Epithelial cell of prostate (primary cell): ENCODE measurements around the gene TF.

Source experiments
- DNase-seq: peaks from one replicate; pipeline ENCODE4 v3.0.0-alpha.2; 2011; ENCODE audit warnings: low read depth, low spot score
- H3K27ac ChIP-seq: fragments of 450-650 bp; 2 replicates; pipeline ENCODE4 v1.5.1; 2017; ENCODE audit warnings: mild to moderate bottlenecking

TF gene

GRCh38 chr3:133833267-133833666 is 87.1 kb downstream of the TF start:
- no peak for DNase-seq
- no peak overlapping the region for H3K27ac ChIP-seq

DNA sequence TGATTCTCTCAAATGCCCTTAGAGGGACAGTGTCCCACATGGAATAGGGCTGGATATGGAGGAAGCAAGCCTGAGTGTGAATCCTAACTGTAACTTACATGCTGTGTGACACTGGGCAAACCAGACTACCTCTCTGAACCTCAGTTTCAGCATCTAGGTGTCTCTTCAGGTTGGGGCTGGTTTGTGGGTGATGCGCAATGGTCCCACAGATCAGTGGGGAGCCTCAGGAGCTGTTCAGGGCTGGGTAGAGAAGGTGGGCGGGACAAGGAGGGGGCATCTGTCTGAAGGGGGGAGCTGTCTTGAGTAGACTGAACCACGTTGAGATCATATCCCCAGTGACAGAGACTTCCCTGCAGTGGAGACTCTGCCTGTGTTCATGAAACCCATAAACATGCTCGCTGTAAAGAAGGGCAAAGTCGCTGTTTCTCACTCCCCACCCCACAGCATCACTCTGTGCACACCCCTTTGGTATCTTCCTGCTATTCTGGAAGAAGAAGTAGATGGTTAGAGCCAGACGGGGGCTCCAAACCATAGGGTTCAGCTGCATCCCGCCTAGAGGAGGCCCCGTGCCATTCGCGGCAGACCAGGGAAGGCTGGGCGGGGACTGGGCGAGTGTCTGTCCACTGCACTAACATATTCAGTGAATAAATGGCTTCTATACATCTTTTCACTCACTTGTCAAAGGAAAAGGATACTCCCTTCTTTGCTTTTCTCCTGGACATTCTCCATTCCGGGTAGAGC is 87.9 kb downstream of the TF start:
- DNase-seq = no peak
- H3K27ac ChIP-seq = no peak overlapping the region

GRCh38 chr3:133834621-133835417 is 88.6 kb downstream of the TF start:
- no peak overlapping the region for H3K27ac ChIP-seq
- no peak for DNase-seq

DNA sequence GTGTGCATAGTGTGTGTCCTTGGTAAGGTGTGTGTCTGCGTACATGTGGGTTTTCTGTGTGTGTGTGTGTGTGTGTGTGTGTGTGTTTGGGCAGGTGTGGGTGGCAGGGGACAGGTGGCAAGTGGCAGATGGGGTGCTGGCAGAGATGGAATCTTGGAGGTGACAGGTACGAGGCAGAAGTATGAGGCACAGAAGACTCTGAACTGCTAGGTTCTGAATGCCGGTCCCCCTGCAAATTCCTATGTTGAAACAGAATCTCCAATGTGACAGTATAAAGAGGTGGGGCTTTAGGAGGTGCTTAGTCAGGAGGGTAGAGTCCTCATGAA is 89.2 kb downstream of the TF start:
- H3K27ac ChIP-seq = no peak overlapping the region
- DNase-seq = no peak

- H3K27ac ChIP-seq = no peak overlapping the region
- DNase-seq = no peak
These were observed 89.8 kb downstream of the TF start for GRCh38 chr3:133835961-133836360.

DNA sequence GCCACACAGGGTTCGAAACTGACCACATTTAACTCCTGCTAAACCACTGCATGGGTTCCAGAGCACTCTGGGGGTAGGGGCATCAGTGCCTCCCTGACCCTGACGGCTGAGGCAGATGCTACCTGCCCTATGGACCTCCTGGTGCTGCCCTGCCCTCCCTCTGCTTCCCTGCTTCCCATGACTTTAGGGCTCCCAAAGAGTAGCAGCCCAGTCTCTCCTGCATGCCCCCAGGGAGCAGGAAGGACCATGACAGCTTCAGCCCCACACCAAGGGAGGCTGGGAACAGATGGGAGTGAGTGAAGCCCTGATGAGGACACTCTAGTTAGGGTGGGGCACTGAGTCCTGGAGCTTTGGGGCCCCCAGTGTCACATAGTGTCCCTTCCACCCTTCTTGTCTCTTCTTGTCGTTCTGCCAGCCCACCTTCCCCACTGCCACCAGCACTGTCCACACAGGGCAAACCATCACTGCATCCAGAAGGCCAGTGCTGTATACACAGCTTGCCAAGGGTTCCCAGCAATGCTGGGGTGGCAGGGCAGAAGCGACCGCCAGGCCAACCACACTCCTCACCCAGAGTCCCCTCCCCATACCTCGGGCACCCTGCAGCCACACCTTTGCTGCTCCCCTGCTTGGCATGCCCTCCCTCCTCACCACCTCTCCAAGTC is 90.4 kb downstream of the TF start:
- H3K27ac ChIP-seq = no peak overlapping the region
- no peak for DNase-seq

DNA sequence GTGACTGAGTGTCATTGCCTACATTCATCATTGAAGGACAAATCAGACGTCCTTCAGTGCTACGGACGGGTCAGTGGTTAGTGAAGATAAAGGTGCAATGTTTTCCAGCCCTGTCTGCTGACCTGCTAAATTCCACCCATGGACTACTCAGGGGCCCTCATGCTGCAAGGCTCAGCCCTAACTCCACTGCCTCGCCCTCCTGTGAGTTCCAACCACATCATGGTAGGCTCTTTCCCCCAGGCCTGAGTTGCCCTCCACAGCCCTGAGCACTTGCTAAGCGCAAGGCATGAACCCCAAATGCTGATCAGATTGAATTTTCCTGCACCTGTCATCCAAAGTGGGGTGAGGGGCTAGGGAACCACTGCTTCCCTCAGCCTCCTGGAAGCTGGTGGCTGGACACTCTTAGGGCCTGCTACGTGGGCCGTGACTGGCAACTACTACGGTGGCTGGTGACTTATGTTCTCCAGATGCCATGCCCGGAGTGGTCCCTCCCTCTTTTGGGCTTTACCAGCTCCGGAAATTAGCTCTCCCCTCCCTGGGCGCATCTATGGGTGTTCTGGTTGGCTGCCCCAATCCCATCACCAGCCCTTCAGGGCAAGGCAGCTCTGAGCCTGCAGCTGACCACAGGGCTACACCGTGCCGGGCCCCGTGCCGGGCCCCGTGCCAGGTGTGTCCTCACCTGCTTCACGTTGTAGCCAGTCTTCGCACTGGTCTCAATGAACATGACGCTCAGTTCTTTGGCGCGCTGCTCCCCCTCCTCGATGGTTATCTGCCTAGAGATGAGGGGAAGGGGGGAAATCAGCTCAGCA is 91.5 kb downstream of the TF start:
- H3K27ac ChIP-seq = no peak overlapping the region
- DNase-seq = no peak

GRCh38 chr3:133838296-133838789 is 92.2 kb downstream of the TF start:
- H3K27ac ChIP-seq = no peak overlapping the region
- no peak for DNase-seq

- no peak for DNase-seq
- no peak overlapping the region for H3K27ac ChIP-seq
These were observed 93.0 kb downstream of the TF start for GRCh38 chr3:133838916-133839800.

DNA sequence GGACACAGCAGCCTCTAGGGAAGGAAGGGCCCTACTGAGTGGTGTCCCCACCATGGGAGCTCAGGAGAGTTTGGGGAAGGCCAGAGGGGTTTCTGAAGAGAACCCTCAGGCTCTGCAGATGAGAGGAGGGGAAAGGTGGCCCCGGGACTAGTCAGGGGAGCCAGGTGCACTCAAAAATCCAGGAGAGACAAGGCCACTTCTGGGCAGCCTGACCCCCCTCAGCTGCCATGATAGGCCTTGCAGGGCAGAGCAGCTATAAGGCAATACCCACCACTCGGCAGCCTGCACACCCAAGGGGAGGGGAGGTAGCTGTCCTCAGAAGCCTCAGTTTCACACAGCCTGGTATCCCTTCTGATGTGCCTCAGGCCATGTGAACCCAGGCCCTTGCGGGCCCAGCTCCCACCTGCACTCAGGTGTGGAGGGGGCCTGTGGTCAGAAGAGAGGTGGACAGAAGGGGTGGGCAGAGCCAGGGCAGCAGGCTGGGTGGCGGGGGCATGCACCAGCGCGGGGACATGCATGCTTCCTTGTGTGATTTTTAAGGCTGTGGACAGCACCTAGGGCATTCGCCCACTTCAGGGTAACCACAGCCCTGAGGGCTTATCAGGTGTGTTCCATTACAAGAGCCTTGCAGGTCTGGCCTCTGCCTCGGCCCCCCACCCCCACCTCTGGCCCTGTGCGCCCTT is 94.0 kb downstream of the TF start:
- no peak overlapping the region for H3K27ac ChIP-seq
- DNase-seq = no peak

DNA sequence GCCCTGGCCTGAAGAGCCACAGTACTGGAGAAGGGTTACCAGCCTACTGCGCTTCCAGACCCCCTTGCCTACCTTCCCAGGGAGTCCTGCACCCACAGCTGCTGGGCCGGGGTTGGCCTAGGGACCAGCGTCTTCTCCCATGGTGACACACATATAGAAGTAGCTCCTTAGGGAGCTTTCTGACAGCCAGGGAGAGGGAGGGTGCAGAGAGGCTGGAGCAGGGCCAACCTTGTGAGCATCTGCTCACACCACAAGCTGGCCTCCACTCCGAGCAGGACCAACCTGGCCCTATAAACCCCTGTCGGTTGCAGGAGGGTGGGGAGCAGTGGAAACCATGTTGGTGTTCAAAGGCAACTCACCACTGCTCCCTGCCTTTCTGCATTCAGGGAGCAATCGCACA is 94.6 kb downstream of the TF start:
- H3K27ac ChIP-seq = no peak overlapping the region

GRCh38 chr3:133841196-133841595 is 95.0 kb downstream of the TF start:
- no peak overlapping the region for H3K27ac ChIP-seq
- no peak for DNase-seq

More for the DNA sequence above, 94.6 kb downstream of the TF start:
- no peak for DNase-seq

GRCh38 chr3:133842158-133842557 is 96.0 kb downstream of the TF start:
- no peak for DNase-seq
- no peak overlapping the region for H3K27ac ChIP-seq

DNA sequence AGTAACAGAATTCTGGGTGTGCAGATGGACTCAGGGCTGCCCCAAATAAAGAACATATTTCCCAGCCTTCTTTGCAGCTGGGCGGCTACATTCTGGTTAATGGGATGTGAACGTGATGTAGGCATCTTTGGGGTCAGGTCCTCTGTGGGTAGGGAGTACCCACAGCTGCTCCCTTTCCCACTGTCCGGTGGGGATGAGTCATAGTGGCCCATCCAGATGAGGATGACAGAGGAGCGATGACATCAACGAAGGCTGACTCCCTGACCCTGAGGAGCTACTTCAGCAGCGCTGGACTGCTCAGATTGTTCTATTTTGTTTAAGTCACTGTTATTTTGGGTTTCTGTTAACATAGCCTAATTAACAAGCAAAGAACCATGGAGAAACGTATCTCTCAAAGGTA is 97.4 kb downstream of the TF start:
- no peak for DNase-seq
- no peak overlapping the region for H3K27ac ChIP-seq

DNA sequence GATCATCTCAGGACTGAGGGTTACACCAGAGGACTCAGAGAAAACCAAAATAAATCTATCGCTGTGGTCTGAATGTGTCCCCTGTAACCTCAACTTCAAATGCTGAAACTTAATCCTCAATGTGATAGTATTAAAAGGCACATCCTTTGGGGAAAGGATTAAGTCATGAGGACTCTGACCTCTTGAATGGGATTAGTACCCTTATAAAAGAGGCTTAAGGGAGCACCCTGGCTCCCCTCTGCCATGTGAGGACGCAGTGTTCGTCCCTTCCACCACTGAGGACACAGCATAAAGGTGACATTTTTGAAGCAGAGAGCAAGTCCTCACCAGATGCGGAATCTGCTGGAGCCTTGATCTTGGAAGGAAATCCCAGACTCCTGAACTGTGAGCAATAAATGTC is 98.9 kb downstream of the TF start:
- no peak for DNase-seq
- H3K27ac ChIP-seq = no peak overlapping the region
